Measurements from ENCODE around the gene SLC25A4. TPM values are rescaled to one million over a fixed set of nuclear protein-coding genes. Genes with fewer than 3 reads are reported as not detected.

SLC25A4 gene
- total RNA-seq, 2 experiments from 2014 or later, result 3.3 to 4.8 TPM

GRCh38 chr4:185143601-185143969 is 519 bp downstream of the SLC25A4 start:
- Mint-ChIP-seq H3K4me3 (peak overlapping the region; percentile 83), H3K27me3 (ENCODE audit: low read depth) (peaks cover 32% of the 10 kb centered on the region), H3K4me1 (ENCODE audit: low read depth) (peaks cover 10% of the 10 kb centered on the region), H3K27ac (no peak overlapping the region), H3K9me3 (ENCODE audit: insufficient read depth) (no peaks in the 10 kb centered on the region), H3K36me3 (ENCODE audit: low read depth) (no peaks in the 10 kb centered on the region)
- ATAC-seq, result no peak
- ChIA-PET CTCF (interaction anchor here (1.2 to 3.7 kb wide), 5 partner anchors 9 to 57 kb away, joined by 3 to 22 read pairs (median 5); no protein-coding TSS in a partner anchor), POLR2A (interaction anchor here (0.6 kb wide), 1 partner anchor 878 kb away, joined by 4 read pairs; no protein-coding TSS in a partner anchor)
- peak; percentile 19 for DNase-seq

GRCh38 chr4:185144601-185145240 is 1.7 kb downstream of the SLC25A4 start:
- no peak for ATAC-seq
- Mint-ChIP-seq H3K4me3 (no peak overlapping the region), H3K27me3 (ENCODE audit: low read depth) (peaks cover 25% of the 10 kb centered on the region), H3K9me3 (ENCODE audit: insufficient read depth) (no peaks in the 10 kb centered on the region), H3K4me1 (ENCODE audit: low read depth) (peaks cover 10% of the 10 kb centered on the region), H3K27ac (no peak overlapping the region), H3K36me3 (ENCODE audit: low read depth) (no peaks in the 10 kb centered on the region)
- DNase-seq, result peak; percentile 19
- ChIA-PET CTCF (interaction anchor here (2.2 to 3.7 kb wide), 2 partner anchors 10 to 40 kb away, joined by 10 to 22 read pairs; no protein-coding TSS in a partner anchor), POLR2A (no interaction called here)

- Mint-ChIP-seq H3K9me3 (ENCODE audit: insufficient read depth) (no peaks in the 10 kb centered on the region), H3K4me1 (ENCODE audit: low read depth) (peaks cover 10% of the 10 kb centered on the region), H3K36me3 (ENCODE audit: low read depth) (no peaks in the 10 kb centered on the region), H3K27me3 (ENCODE audit: low read depth) (peaks cover 24% of the 10 kb centered on the region), H3K4me3 (no peak overlapping the region), H3K27ac (no peak overlapping the region)
- DNase-seq (peak; percentile 17), ATAC-seq (no peak)
- POLR2A ChIA-PET, result no interaction called here
- CTCF ChIA-PET, result interaction anchor here (0.8 to 3.7 kb wide), 3 partner anchors 11 to 106 kb away, joined by 3 to 22 read pairs (median 3); no protein-coding TSS in a partner anchor
These were observed 2.5 kb downstream of the SLC25A4 start for GRCh38 chr4:185145572-185145971.

GRCh38 chr4:185149392-185149791 is 6.3 kb downstream of the SLC25A4 start:
- Mint-ChIP-seq H3K27ac (no peak overlapping the region), H3K27me3 (ENCODE audit: low read depth) (peaks cover 6% of the 10 kb centered on the region), H3K4me3 (no peak overlapping the region), H3K9me3 (ENCODE audit: insufficient read depth) (no peaks in the 10 kb centered on the region), H3K4me1 (ENCODE audit: low read depth) (no peaks in the 10 kb centered on the region), H3K36me3 (ENCODE audit: low read depth) (peaks cover 13% of the 10 kb centered on the region)
- DNase-seq (no peak), ATAC-seq (no peak)
- ChIA-PET POLR2A (no interaction called here), CTCF (interaction anchor here (1.5 kb wide), 1 partner anchor 15 kb away, joined by 3 read pairs; no protein-coding TSS in a partner anchor)

- POLR2A ChIA-PET, result no interaction called here
- DNase-seq, result no peak
- Mint-ChIP-seq H3K27me3 (ENCODE audit: low read depth) (no peaks in the 10 kb centered on the region), H3K9me3 (ENCODE audit: insufficient read depth) (no peaks in the 10 kb centered on the region), H3K4me3 (no peak overlapping the region), H3K27ac (no peak overlapping the region), H3K36me3 (ENCODE audit: low read depth) (peaks cover 16% of the 10 kb centered on the region), H3K4me1 (ENCODE audit: low read depth) (no peaks in the 10 kb centered on the region)
- CTCF ChIA-PET, result interaction anchor here (1.4 kb wide), 1 partner anchor 32 kb away, joined by 6 read pairs; no protein-coding TSS in a partner anchor
- ATAC-seq, result no peak
These were observed 8.2 kb downstream of the SLC25A4 start for GRCh38 chr4:185151296-185151695.

- Mint-ChIP-seq H3K36me3 (ENCODE audit: low read depth) (peaks cover 37% of the 10 kb centered on the region), H3K4me1 (ENCODE audit: low read depth) (peaks cover 15% of the 10 kb centered on the region), H3K27me3 (ENCODE audit: low read depth) (peaks cover 2% of the 10 kb centered on the region), H3K27ac (no peak overlapping the region), H3K9me3 (ENCODE audit: insufficient read depth) (no peaks in the 10 kb centered on the region), H3K4me3 (no peak overlapping the region)
- DNase-seq, result peak; percentile 31
- POLR2A ChIA-PET, result interaction anchor here (0.6 kb wide), 1 partner anchor 1617 kb away, joined by 3 read pairs; no protein-coding TSS in a partner anchor
- CTCF ChIA-PET, result interaction anchor here (0.9 to 2.4 kb wide), 2 partner anchors 18 to 23 kb away, joined by 3 to 15 read pairs; partner anchors contain the start of gene SLC25A4
- ATAC-seq, result peak; percentile 87
These were observed 22.6 kb downstream of the SLC25A4 start for GRCh38 chr4:185165605-185166063.

- POLR2A ChIA-PET, result no interaction called here
These were observed 24.2 kb downstream of the SLC25A4 start for GRCh38 chr4:185167234-185167633.

GRCh38 chr4:185171373-185172071 is 28.5 kb downstream of the SLC25A4 start:
- H3K9me3 Mint-ChIP-seq (ENCODE audit: insufficient read depth), result no peaks in the 10 kb centered on the region
- ChIA-PET POLR2A (no interaction called here), CTCF (interaction anchor here (5.2 kb wide), 1 partner anchor 12 kb away, joined by 28 read pairs; no protein-coding TSS in a partner anchor)
- H3K4me3 Mint-ChIP-seq, result no peak overlapping the region
- ATAC-seq (no peak), DNase-seq (no peak)
- no peaks in the 10 kb centered on the region for H3K27me3 Mint-ChIP-seq (ENCODE audit: low read depth)
- peaks cover 39% of the 10 kb centered on the region for H3K36me3 Mint-ChIP-seq (ENCODE audit: low read depth)
- no peak overlapping the region for H3K27ac Mint-ChIP-seq
- H3K4me1 Mint-ChIP-seq (ENCODE audit: low read depth), result no peaks in the 10 kb centered on the region

More at GRCh38 chr4:185167234-185167633, 24.2 kb downstream of the SLC25A4 start:
- Mint-ChIP-seq H3K27me3 (ENCODE audit: low read depth) (peaks cover 2% of the 10 kb centered on the region), H3K4me3 (no peak overlapping the region), H3K4me1 (ENCODE audit: low read depth) (peaks cover 15% of the 10 kb centered on the region), H3K9me3 (ENCODE audit: insufficient read depth) (no peaks in the 10 kb centered on the region), H3K36me3 (ENCODE audit: low read depth) (peaks cover 37% of the 10 kb centered on the region), H3K27ac (no peak overlapping the region)
- CTCF ChIA-PET, result interaction anchor here (1.6 to 2.4 kb wide), 3 partner anchors 17 to 33 kb away, joined by 3 to 15 read pairs (median 5); partner anchors contain the start of gene SLC25A4
- DNase-seq (no peak), ATAC-seq (no peak)

- Mint-ChIP-seq H3K4me3 (no peak overlapping the region), H3K27me3 (ENCODE audit: low read depth) (no peaks in the 10 kb centered on the region), H3K9me3 (ENCODE audit: insufficient read depth) (no peaks in the 10 kb centered on the region), H3K27ac (no peak overlapping the region), H3K4me1 (ENCODE audit: low read depth) (peaks cover 14% of the 10 kb centered on the region), H3K36me3 (ENCODE audit: low read depth) (peaks cover 12% of the 10 kb centered on the region)
- POLR2A ChIA-PET, result no interaction called here
- ATAC-seq, result no peak
- DNase-seq, result no peak
- CTCF ChIA-PET, result no interaction called here
These were observed 36.4 kb downstream of the SLC25A4 start for GRCh38 chr4:185179488-185179887.

GRCh38 chr4:185182239-185182638 is 39.2 kb downstream of the SLC25A4 start:
- Mint-ChIP-seq H3K27me3 (ENCODE audit: low read depth) (no peaks in the 10 kb centered on the region), H3K36me3 (ENCODE audit: low read depth) (peaks cover 8% of the 10 kb centered on the region), H3K27ac (no peak overlapping the region), H3K9me3 (ENCODE audit: insufficient read depth) (no peaks in the 10 kb centered on the region), H3K4me3 (no peak overlapping the region), H3K4me1 (ENCODE audit: low read depth) (peaks cover 14% of the 10 kb centered on the region)
- ChIA-PET CTCF (interaction anchor here (0.6 to 4.0 kb wide), 8 partner anchors 9 to 177 kb away, joined by 3 to 44 read pairs (median 15); no protein-coding TSS in a partner anchor), POLR2A (no interaction called here)
- DNase-seq, result no peak
- ATAC-seq, result no peak

GRCh38 chr4:185183622-185184281 is 40.7 kb downstream of the SLC25A4 start:
- peak; percentile 86 for DNase-seq
- Mint-ChIP-seq H3K4me3 (no peak overlapping the region), H3K27me3 (ENCODE audit: low read depth) (no peaks in the 10 kb centered on the region), H3K9me3 (ENCODE audit: insufficient read depth) (no peaks in the 10 kb centered on the region), H3K36me3 (ENCODE audit: low read depth) (peaks cover 13% of the 10 kb centered on the region), H3K27ac (no peak overlapping the region), H3K4me1 (ENCODE audit: low read depth) (peaks cover 9% of the 10 kb centered on the region)
- ATAC-seq, result peak; percentile 86
- POLR2A ChIA-PET, result interaction anchor here (0.7 to 1.5 kb wide), 2 partner anchors 17 to 452 kb away, joined by 3 read pairs; no protein-coding TSS in a partner anchor
- CTCF ChIA-PET, result interaction anchor here (0.6 to 4.0 kb wide), 38 partner anchors 11 to 920 kb away, joined by 3 to 44 read pairs (median 4); partner anchors contain the start of genes SLC25A4 and SNX25
